Uterus (tissue), 2 donors: ENCODE measurements around the gene E2F4.

Source experiments
- CTCF ChIP-seq, 4 experiments: fragments of 200-600 bp in 2 of 4; fragments of 450-650 bp in 2 of 4; sonication (generic) in 2 of 4; IDR thresholded peaks; one replicate each; pipeline ENCODE4 v1.5.1; 2016 to 2019; ENCODE audit warnings: antibody characterized with exemption in 4 of 4, mild to moderate bottlenecking in 2 of 4, moderate library complexity in 1 of 4
- POLR2A ChIP-seq, 2 donors: fragments of 450-650 bp; IDR thresholded peaks; one replicate each; pipeline ENCODE4 v1.6.1; 2016; ENCODE audit warnings: antibody characterized with exemption in 2 of 2, mild to moderate bottlenecking in 1 of 2, moderate library complexity in 1 of 2

- TF ChIP-seq CTCF (IDR thresholded peaks at IDR 0.05) = no peak
- TF ChIP-seq POLR2A (IDR thresholded peaks at IDR 0.05) = no peak
These were observed 47.0 kb upstream of the E2F4 start for GRCh38 chr16:67144943-67145342.
